HG03558 (cell line): Measurements from ENCODE around the gene ATG14.
"Not testable (repeated sequence)": the region's sequence is repeated elsewhere in the genome, so short reads cannot be mapped to it uniquely, and the experiment has no call there.

Experiments used
- ATAC-seq: cut with Tn5 transposase; IDR thresholded peaks from one replicate; pipeline ENCODE4 v1.9.1; 2021; ENCODE audit warnings: moderate number of reproducible peaks; ENCODE audit not compliant: unreplicated experiment; ENCODE audit errors: extremely low read depth

ATG14 gene

DNA sequence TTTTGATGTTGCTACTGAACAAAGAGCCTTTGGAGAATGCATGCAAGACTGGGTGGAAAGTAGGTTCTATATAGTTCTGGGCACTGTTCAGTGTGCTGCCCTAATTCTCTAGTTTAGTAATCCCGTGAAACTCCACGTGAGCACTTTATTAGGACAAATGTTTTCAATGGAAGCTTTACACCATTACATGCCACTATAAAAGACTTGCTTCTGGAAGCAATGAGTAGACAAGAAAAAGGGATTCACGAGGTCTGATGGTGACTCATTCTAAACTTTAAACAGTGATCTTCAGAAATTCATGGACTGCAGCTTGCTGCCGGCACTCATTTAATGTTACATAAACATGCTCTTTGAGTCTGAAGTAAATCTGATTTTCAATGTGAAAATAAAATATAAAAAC, 22.3 kb downstream of the ATG14 start:
- ATAC-seq = no peak

DNA sequence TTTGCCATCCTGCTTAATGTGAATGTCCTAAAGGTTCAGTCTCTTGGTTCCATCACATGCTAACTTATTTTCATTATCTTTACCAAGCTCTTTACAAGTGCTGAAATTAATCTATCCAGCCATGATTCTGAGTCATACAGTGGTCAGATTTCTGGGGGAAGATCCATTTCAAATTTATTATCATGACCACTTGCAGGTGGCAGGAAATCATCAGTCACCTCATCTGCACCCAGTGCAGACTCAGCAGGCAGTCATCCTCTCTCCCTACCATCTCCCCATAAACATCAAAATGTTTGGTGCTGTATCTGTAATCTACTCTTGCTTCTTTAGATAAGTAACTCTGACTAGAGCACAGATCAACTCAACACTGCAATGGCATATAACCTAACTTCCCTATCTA, 23.5 kb downstream of the ATG14 start:
- ATAC-seq = no peak

DNA sequence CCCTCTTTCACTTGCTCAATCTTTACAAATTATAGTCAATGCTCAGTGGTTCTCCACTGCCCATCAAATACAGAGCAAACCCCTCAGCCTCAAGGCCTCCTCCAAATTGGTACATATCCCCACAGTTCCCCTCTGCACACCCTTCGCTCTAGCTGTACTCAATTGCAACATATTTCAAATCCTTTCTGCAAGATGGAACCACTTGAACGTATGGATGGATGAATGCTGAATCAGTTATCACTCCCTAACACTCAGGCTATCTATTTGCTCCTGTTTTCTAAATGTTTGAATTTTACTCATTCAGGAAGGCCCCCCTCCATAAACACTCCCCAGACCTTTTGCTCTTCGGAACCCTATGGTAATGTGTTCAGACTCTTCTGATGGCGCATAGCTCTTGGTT, 24.5 kb downstream of the ATG14 start:
- ATAC-seq = no peak

- ATAC-seq = no peak
Measured at GRCh38 chr14:55386037-55386808, 25.4 kb downstream of the ATG14 start.

- ATAC-seq = no peak
Measured at GRCh38 chr14:55384536-55384935, 27.1 kb downstream of the ATG14 start.

DNA sequence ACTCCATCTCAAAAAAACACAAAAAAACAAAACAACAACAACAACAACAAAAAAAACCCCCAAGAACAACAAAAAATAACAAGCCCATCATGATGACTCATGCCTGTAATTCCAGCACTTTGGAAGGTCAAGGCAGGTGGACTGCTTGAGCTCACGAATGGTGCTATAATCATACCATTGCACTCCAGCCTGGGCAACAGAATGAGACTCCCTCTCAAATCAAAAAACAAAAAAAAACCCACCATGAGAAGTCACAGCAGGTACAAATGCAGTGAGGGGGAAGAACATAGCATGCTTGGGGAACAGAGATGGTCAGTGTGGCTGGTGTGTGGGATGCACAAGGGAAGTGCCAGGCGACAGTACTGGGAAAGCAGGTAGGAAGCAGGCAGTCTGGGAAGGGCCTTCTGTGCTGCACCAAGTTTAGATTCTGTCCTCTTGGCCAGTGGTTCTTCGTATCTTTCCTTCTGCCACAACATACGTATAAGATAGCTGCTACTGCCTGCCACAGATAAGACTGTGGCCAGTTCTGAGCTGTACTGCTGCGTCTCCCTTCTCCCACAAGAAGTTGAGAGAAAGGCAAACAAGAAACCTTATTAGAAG, 28.0 kb downstream of the ATG14 start:
- ATAC-seq = no peak

DNA sequence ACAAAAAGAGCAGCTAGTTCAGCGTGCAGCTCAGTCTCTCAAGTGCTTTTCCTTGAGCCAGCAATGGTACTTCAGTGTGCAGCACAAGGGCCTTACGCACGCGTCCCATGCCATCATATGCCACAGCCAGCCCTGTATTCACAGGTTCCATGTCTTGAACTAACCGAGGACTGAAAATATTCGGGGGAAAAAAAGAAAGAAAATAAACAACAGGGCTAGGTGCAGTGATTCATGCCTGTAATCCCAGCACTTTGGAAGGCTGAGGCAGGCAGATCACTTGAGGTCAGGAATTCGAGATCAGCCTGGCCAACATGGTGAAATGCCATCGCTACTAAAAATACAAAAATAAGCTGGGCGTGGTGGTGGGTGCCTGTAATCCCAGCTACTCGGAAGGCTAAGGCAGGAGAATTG, 28.6 kb downstream of the ATG14 start:
- ATAC-seq = not testable (repeated sequence)

DNA sequence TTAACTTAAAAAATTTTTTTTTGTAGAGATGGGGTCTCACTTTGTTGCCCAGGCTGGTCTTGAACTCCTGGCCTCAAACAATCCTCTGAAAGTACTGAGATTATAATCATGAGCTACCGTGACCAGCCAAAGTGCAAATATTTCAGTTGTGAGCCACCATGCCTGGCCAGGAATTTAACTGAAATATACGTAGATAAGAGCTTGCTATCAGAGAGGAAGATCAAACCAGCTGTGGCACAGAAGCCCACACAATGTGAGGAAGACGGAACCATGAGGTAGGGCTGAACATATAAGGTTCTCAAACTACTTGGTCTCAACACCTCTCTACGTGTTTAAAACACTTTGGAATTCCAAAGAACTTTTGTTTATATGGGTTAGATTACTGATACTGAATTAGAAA, 29.1 kb downstream of the ATG14 start:
- ATAC-seq = no peak

DNA sequence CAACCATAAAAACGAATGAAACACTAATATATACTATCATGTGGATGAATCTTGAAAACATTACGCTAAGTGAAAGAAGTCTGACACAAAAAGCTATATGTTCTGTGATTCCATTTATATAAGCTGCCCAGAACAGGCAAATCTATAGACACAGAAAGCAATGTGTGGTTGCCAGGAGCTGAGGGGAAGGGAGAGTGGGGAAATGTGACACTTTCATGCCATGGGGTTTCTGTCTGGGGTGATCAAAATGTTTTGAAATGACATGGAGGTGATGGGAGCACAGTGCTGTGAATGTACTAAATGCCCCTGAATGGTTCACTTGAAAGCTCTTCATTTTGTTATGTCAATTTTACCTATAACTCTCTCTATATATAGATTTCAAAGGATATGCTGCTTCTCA, 30.1 kb downstream of the ATG14 start:
- no peak for ATAC-seq

- ATAC-seq = no peak
Measured at GRCh38 chr14:55381040-55381439, 30.6 kb downstream of the ATG14 start.

GRCh38 chr14:55377236-55377635, 34.4 kb downstream of the ATG14 start:
- ATAC-seq = no peak

- ATAC-seq = no peak
Measured at GRCh38 chr14:55374771-55375170, 36.9 kb downstream of the ATG14 start.

- no peak for ATAC-seq
Measured at GRCh38 chr14:55373784-55374705, 37.6 kb downstream of the ATG14 start.

DNA sequence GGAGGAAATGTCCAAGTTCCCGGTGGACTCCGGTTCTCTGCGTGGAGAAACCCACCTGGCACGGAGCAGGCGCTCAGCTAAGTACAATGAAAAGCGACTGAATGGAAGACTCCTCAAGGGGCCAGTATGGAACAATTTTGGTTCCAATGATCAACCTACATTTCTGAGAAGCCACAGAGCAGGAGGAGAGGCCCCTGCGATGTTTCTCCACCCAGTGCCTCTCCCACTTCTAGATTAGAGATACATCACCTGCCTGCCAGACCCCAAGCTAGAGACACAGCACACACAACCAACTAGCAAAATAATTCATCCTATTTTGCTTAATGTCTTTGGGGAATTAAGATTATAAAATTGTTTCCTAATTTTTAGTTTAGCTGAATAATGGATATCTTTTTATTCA, 38.8 kb downstream of the ATG14 start:
- no peak for ATAC-seq

DNA sequence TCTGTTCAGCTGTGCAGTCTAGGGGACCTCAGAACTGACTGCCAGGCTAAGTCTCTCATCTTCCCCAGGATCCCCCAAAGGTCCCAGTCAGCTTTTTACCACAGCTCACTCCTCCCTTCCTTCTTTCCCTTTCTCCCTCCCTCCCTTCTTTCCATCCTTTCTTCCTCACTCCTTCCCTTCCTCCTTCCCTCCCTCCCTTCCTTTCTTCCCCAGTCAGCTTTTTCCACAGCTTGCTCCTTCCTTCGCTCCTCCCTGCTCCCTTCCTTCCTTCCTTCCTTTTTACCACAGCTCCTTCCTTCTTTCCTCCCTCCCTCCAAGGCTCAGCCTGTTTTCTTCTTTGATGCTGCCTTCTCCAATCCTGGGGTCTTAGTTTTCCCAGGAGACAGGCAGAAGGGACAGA, 39.2 kb downstream of the ATG14 start:
- no peak for ATAC-seq

DNA sequence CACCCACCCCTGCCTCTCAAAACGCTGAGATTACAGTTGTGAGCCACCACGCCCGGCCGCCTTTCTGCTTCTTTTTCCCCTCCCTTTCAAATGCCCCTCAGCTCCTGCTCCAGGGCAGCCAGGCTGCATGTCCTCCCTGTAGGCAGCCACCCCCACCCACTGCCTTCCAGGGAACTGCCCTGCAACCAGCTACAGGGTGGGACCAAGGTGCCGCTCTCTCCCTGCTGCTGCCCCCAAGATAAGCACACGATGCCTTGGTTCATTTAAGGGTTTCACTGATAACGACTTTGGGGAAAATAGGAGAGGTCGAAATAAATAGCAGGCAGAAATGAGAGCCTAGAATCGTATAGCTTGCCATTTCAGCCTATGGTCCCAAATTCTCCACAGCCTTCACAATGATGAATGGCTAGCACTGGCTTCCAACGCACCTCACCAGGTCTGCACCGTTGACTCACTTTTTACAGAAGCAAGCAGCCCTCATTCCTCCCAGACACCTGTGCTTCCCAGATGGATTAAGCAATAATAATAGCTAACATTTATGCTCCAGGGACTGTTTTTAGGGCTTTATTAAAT, 40.7 kb downstream of the ATG14 start:
- no peak for ATAC-seq

DNA sequence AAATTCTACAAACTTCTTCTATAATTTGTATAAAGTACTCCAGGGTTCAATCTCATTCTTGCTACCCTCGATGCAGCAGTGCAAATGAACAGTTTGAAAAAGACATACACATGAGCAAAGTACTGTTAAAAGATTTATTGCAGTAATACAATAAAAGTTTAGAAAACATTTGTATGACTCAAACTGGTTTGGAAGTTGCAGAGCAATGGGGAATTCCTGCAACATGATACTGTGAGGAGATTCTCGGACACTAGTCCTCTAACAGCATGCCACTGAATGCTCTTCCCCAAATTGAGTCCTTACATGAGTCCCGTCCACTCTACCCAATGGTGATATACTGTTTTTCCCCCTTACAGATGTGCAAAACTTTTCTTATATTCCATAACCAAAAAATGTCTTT, 45.4 kb downstream of the ATG14 start:
- no peak for ATAC-seq

- no peak for ATAC-seq
Measured at GRCh38 chr14:55361190-55361589, 50.4 kb downstream of the ATG14 start.

GRCh38 chr14:55359307-55359706, 52.3 kb downstream of the ATG14 start:
- ATAC-seq = no peak

- ATAC-seq = no peak
Measured at GRCh38 chr14:55356913-55357312, 54.7 kb downstream of the ATG14 start.

GRCh38 chr14:55355922-55356321, 55.7 kb downstream of the ATG14 start:
- no peak for ATAC-seq
